Testis (tissue), 2 donors: ENCODE measurements around the gene CGAS.

Experiments used
- CTCF ChIP-seq, 3 experiments: fragments of 450-650 bp in 2 of 3; fragments of 200-600 bp in 1 of 3; sonication (generic) in 1 of 3; IDR thresholded peaks; one replicate each; pipeline ENCODE4 v1.5.1; 2016 to 2019; ENCODE audit warnings: antibody characterized with exemption in 3 of 3, mild to moderate bottlenecking in 2 of 3, moderate library complexity in 1 of 3
- POLR2A ChIP-seq: fragments of 450-650 bp; IDR thresholded peaks from one replicate; pipeline ENCODE4 v1.6.1; 2017; ENCODE audit warnings: antibody characterized with exemption, mild to moderate bottlenecking, moderate library complexity

- TF ChIP-seq POLR2A = no peak
- TF ChIP-seq CTCF (IDR thresholded peaks at IDR 0.05) = no peak
Measured at GRCh38 chr6:73388433-73388799, 63.7 kb downstream of the CGAS start.
